Kidney (tissue), 14 donors: ENCODE data around the gene FMO2. TPM values are rescaled to one million over a fixed set of nuclear protein-coding genes. Genes with fewer than 3 reads are reported as not detected.
A peak's percentile ranks its signal among the peaks of the same experiment; 100 is the strongest.

Source experiments
- DNase-seq, 5 donors: peaks; one replicate each; pipeline ENCODE4 v3.0.0-alpha.2; 2013 to 2020
- FAIRE-seq: peaks from 2 replicates; lab custom pipeline; 2012; peaks lifted over from hg19 to GRCh38; lab: Jason Lieb, UNC
- H3K27ac ChIP-seq, 2 donors: one replicate each; pipeline ENCODE4 v1.7.0; 2013; ENCODE audit warnings: low read depth in 2 of 2, low read length in 2 of 2, inconsistent platforms in 1 of 2
- H3K27me3 ChIP-seq: one replicate; pipeline ENCODE4 v1.7.1; 2013; ENCODE audit warnings: low read length, inconsistent platforms; ENCODE audit not compliant: control insufficient read depth, insufficient read depth
- H3K36me3 ChIP-seq, 3 donors: one replicate each; pipeline versions ENCODE4 v1.7.0 to v1.7.1; 2013; ENCODE audit warnings: low read length in 3 of 3, control low read depth in 1 of 3, inconsistent platforms in 1 of 3; ENCODE audit not compliant: insufficient read depth in 3 of 3, control insufficient read depth in 2 of 3
- H3K4me1 ChIP-seq, 3 donors: one replicate each; pipeline versions ENCODE4 v1.7.0 to v1.7.1; 2013; ENCODE audit warnings: low read length in 3 of 3, inconsistent platforms in 1 of 3, low read depth in 1 of 3; ENCODE audit not compliant: control insufficient read depth in 2 of 3, insufficient read depth in 2 of 3
- H3K4me3 ChIP-seq, 3 donors: one replicate each; pipeline versions ENCODE4 v1.7.0 to v1.8.1; 2013; ENCODE audit warnings: low read length in 3 of 3, control low read depth in 1 of 3, inconsistent platforms in 1 of 3
- H3K9ac ChIP-seq, 3 donors: one replicate each; pipeline versions ENCODE4 v1.7.0 to v1.7.1; 2013; ENCODE audit warnings: low read length in 3 of 3, control low read depth in 1 of 3, inconsistent platforms in 1 of 3
- H3K9me3 ChIP-seq, 3 donors: one replicate each; pipeline versions ENCODE4 v1.7.0 to v1.7.1; 2013; ENCODE audit warnings: low read length in 3 of 3, control low read depth in 1 of 3, inconsistent platforms in 1 of 3; ENCODE audit not compliant: control insufficient read depth in 2 of 3, insufficient read depth in 1 of 3
- CTCF ChIP-seq: IDR thresholded peaks from 3 replicates; pipeline ENCODE4 v1.5.1; 2012; ENCODE audit warnings: mild to moderate bottlenecking, moderate library complexity, borderline replicate concordance; ENCODE audit not compliant: insufficient read depth; ENCODE audit errors: extremely low read depth
- intact Hi-C: fragments of 100-400 bp; cut with DNase I; formaldehyde crosslinking; loops from one replicate; pipeline ENCODE4 v1.11.1; 2022
- polyA plus RNA-seq: library from polyadenylated mRNA; stranded (reverse); fragments of 350-450 nt; fragmentation: Illumina TruSeq; extraction: RNeasy Lipid Tissue Mini Kit (QIAGEN cat#74804); gene quantifications from one replicate; pipeline ENCODE4 v1.2.3, GENCODE V29; 2014; ENCODE audit warnings: low read depth, low replicate concordance; ENCODE audit not compliant: insufficient read depth
- total RNA-seq: library from RNA; stranded (reverse); fragmentation: NEBNext Ultra II Directional; extraction: Animal tissue kit (Norgen Biotek cat#: 25700); gene quantifications from one replicate; pipeline ENCODE4 v1.2.1, GENCODE V29; 2021
- donor health status: control.
- donor health status: control.
- donor health status: control.
- donor health status: control.
- donor health status: control.
- donor health status: DM: yes; HTN: yes; CAD: no.
- donor health status: Normal renal cell carcinoma (clear cell type).

The FMO2 gene
- total and polyA plus RNA-seq, 2 donors from 2014 or later: 3.9 to 22.3 TPM

DNA sequence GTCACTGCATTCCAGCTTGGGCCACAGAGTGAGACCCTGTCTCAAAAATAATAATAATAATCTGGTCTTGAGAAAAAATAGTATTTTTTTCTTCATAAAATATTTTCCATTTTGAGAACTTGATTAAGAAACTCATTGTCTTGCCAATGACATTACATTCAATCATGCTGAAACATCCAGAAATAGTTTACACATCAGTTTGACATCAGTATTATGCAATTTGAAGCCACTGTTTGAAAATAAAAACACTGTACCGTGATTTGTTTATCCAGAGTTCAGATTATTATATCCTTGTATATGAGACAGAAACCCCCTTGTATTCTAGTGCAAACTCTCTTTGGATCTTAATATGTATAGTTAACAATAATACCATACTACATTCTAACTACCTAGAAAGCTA, 6.9 kb downstream of the FMO2 start:
- TF ChIP-seq CTCF: no peak
- peaks cover 0 to 11% (median 0%) of the 10 kb centered on the region in 3 donors for H3K4me1 ChIP-seq
- no peaks in the 10 kb centered on the region for H3K9me3 ChIP-seq
- no peak overlapping the region for H3K4me3 ChIP-seq
- H3K27me3 ChIP-seq: no peaks in the 10 kb centered on the region
- no peak overlapping the region for H3K9ac ChIP-seq
- FAIRE-seq: no peak
- no peaks in the 10 kb centered on the region for H3K36me3 ChIP-seq
- intact Hi-C loops: loop anchor here (10.0 kb wide), 1 partner anchor 97 kb away; the partner anchor contains the start of gene FMO3
- no peak overlapping the region for H3K27ac ChIP-seq
- no peak for DNase-seq

DNA sequence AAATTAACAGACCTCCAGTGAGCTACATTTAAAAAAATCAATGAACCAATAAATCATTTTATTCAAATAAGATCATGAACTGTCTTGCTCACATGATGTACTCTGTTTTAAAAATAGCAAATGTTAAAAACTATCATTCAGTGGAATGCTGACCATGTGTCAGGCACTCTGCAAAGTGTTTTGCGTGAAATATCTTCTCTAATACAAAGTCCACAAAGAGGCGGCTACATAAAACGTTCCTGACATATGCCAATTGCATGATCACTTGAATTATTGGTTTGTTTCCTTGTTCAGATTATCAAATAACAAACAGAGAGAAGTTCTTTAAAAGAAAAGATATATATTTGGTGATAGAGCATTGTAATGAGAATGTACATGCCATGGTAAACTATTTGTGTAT, 10.7 kb downstream of the FMO2 start:
- H3K27ac ChIP-seq: peak overlapping the region in 1 of 2 donors; percentile 7

DNA sequence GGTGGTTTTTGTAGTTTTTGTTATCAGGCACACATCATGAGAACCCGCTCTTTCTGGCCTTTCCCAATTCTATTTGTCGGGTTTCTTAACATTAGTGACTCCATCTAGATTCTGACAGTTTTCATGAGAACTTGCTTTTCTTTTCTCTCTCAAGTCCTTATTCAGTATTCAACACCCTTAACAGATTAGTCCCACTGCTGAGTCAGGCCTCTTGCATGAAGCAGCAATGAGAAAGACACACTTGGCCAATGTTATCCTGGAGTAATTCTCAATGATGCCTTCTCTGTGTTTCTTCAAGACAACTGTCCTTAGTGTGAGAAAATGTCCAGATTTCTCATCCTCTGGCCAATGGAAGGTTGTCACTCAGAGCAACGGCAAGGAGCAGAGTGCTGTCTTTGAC, 11.3 kb downstream of the FMO2 start:
- TF ChIP-seq CTCF: no peak
- H3K9ac ChIP-seq: no peak overlapping the region
- FAIRE-seq: no peak
- no peak overlapping the region for H3K4me3 ChIP-seq
- H3K4me1 ChIP-seq: peaks cover 0 to 11% (median 0%) of the 10 kb centered on the region in 3 donors
- H3K9me3 ChIP-seq: no peaks in the 10 kb centered on the region
- H3K36me3 ChIP-seq: no peaks in the 10 kb centered on the region
- no peak overlapping the region for H3K27ac ChIP-seq
- intact Hi-C loops: loop anchor here (10.0 kb wide), 1 partner anchor 102 kb away; the partner anchor contains the start of gene FMO3
- no peaks in the 10 kb centered on the region for H3K27me3 ChIP-seq
- no peak for DNase-seq

More for the DNA sequence above, 10.7 kb downstream of the FMO2 start:
- Histone ChIP-seq H3K9ac (no peak overlapping the region), H3K36me3 (no peaks in the 10 kb centered on the region), H3K27me3 (no peaks in the 10 kb centered on the region), H3K4me3 (no peak overlapping the region), H3K9me3 (no peaks in the 10 kb centered on the region), H3K4me1 (peaks cover 0 to 11% (median 0%) of the 10 kb centered on the region in 3 donors)
- intact Hi-C loops: loop anchor here (10.0 kb wide), 1 partner anchor 101 kb away; the partner anchor contains the start of gene FMO3
- DNase-seq (no peak), FAIRE-seq (peak; percentile 8)
- no peak for TF ChIP-seq CTCF

DNA sequence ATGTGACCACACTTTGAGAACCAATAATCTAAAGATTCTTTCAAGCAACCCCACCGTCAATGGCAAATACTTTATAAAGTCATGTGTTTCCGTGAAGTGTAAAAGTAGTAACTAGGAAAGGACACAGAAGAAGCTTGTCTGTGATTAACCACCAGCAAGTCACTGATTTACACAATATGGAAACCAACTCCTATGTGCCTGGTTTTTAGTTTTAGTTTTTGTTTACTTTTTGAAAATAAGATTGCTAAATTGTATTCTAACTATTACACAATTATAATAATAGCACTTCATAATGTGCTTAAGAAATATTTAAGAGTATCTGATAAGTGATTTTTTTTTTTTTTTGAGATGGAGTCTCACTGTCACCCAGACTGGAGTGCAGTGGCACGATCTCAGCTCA, 13.0 kb downstream of the FMO2 start:
- Histone ChIP-seq H3K9me3 (no peaks in the 10 kb centered on the region), H3K4me1 (peaks cover 0 to 11% (median 0%) of the 10 kb centered on the region in 3 donors), H3K27ac (no peak overlapping the region), H3K4me3 (no peak overlapping the region), H3K27me3 (no peaks in the 10 kb centered on the region), H3K36me3 (peaks cover 0 to 6% (median 0%) of the 10 kb centered on the region in 3 donors), H3K9ac (no peak overlapping the region)
- TF ChIP-seq CTCF: no peak
- intact Hi-C loops: loop anchor here (10.0 kb wide), 1 partner anchor 103 kb away; the partner anchor contains the start of gene FMO3
- DNase-seq: no peak
- no peak for FAIRE-seq
